Heart left ventricle (tissue), 16 donors: Measurements from ENCODE around the gene TMEM184B. TPM values are rescaled to one million over a fixed set of nuclear protein-coding genes. Genes with fewer than 3 reads are reported as not detected.

Source experiments
- ATAC-seq, 4 donors: fragments of 200-7000 bp; cut with Tn5 transposase; one replicate each; pipeline ENCODE4 v1.9.1; 2020 to 2022; ENCODE audit warnings: moderate library complexity in 4 of 4, mild to moderate bottlenecking in 3 of 4, moderate number of reproducible peaks in 1 of 4
- DNase-seq, 5 donors: peaks; one replicate each; pipeline ENCODE4 v3.0.0-alpha.2; 2020
- H3K27ac ChIP-seq, 12 donors: fragments of 200-600 bp; sonication (generic) in 4 of 12; one replicate each; pipeline versions ENCODE4 v1.5.0 to v1.8.0; 2016 to 2022; ENCODE audit warnings: mild to moderate bottlenecking in 2 of 12
- H3K27me3 ChIP-seq, 9 donors: fragments of 200-600 bp; sonication (generic) in 2 of 9; one replicate each; pipeline versions ENCODE4 v1.5.1 to v1.8.0; 2016 to 2022; ENCODE audit warnings: mild to moderate bottlenecking in 3 of 9
- H3K36me3 ChIP-seq, 9 donors: fragments of 200-600 bp; sonication (generic) in 2 of 9; one replicate each; pipeline versions ENCODE4 v1.5.0 to v1.8.0; 2018 to 2022; ENCODE audit warnings: mild to moderate bottlenecking in 2 of 9
- H3K4me1 ChIP-seq, 12 donors: fragments of 200-600 bp; sonication (generic) in 4 of 12; one replicate each; pipeline versions ENCODE4 v1.5.0 to v1.8.0; 2016 to 2022; ENCODE audit warnings: mild to moderate bottlenecking in 3 of 12
- H3K4me3 ChIP-seq, 12 donors: fragments of 200-600 bp; sonication (generic) in 4 of 12; one replicate each; pipeline versions ENCODE4 v1.5.0 to v1.8.0; 2017 to 2022; ENCODE audit warnings: mild to moderate bottlenecking in 9 of 12, moderate library complexity in 4 of 12
- H3K9me3 ChIP-seq, 12 donors: fragments of 200-600 bp; sonication (generic) in 4 of 12; one replicate each; pipeline versions ENCODE4 v1.5.0 to v1.8.0; 2016 to 2022; ENCODE audit warnings: mild to moderate bottlenecking in 1 of 12
- CTCF ChIP-seq, 12 donors: fragments of 200-600 bp; sonication (generic) in 4 of 12; IDR thresholded peaks; one replicate each; pipeline versions ENCODE4 v1.5.0 to v1.8.0; 2018 to 2022; ENCODE audit warnings: antibody characterized with exemption in 12 of 12, mild to moderate bottlenecking in 5 of 12
- POLR2A ChIP-seq, 2 donors: fragments of 450-650 bp; IDR thresholded peaks; one replicate each; pipeline ENCODE4 v1.6.1; 2017; ENCODE audit warnings: antibody characterized with exemption in 2 of 2, mild to moderate bottlenecking in 2 of 2, moderate library complexity in 2 of 2
- WGBS, 4 donors: extraction: QIAGEN DNeasy Blood & Tissue Kit in 2 of 4; methylation state at CpG; one replicate each; pipeline versions ENCODE4 v1.1.5 to v1.1.7; 2013 to 2018; 5-methylcytosine and 5-hydroxymethylcytosine counted together
- intact Hi-C, 10 donors: fragments of 100-400 bp; cut with DNase I; formaldehyde crosslinking; loops; one replicate each; pipeline versions ENCODE4 v1.11.1 to v1.14.2; 2022
- polyA plus RNA-seq, 2 donors: library from polyadenylated mRNA; stranded (reverse); fragments of 200-250 nt; gene quantifications; one replicate each; pipeline ENCODE4 v1.2.3, GENCODE V29; 2013
- total RNA-seq, 9 donors: library from RNA; depleted of rRNA in 2 of 9; stranded (reverse); fragments of >200 nt in 2 of 9; fragmentation: NEBNext Ultra II Directional in 3 of 9; extraction: Animal tissue kit (Norgen Biotek cat#: 25700) in 3 of 9; gene quantifications; one replicate each; pipeline versions ENCODE4 v1.1.0 to v1.2.4, GENCODE V29; 2016 to 2023
- donor health status: ischemic (EF 13 %, LVEDD 7.1; RV severe dilation, severe dysfunction).
- donor health status: healthy with polysubstance abuse.
- donor health status: DM: no; HTN: yes; CAD: no.
- donor health status: DM: no; HTN: no; CAD: no.
- donor health status: ischemic (EF 25% LVEDD 6.9; RV normal size, moderate dysfunction).
- donor health status: ischemic (EF 25% LVEDD 5.7; RV mildly dilated, moderate dysfunction).
- donor health status: healthy.
- donor health status: DM: yes; HTN: yes; CAD: no.
- donor health status: ischemic (EF 35%, LVEDD 5.7; RV mildly dilated, moderate dysfunction).
- donor health status: nonischemic (EF 11% LVEDD 7.7; RV severe dilation, severe dysfunction).
- donor health status: DM: yes; HTN: yes; CAD: no.
- donor health status: PGD.
- donor health status: ischemic (EF 29% LVEDD 5.4; RV normal size, mild dysfunction).
- donor health status: nonischemic (EF 23%, LVEDD 6.1; RV moderate dilation, normal function).

TMEM184B gene
- total and polyA plus RNA-seq, 11 donors = 19.5 to 103 (median 47.0) TPM

- DNase-seq = peak in 1 of 5 donors; percentile 47
- Histone ChIP-seq H3K4me3 (peak overlapping the region in 3 of 12 donors; percentile 8 to 14 (median 11)), H3K9me3 (no peaks in the 10 kb centered on the region), H3K27ac (peak overlapping the region; percentile 18 to 100 (median 76)), H3K4me1 (peaks cover 18 to 83% (median 74%) of the 10 kb centered on the region in 12 donors), H3K36me3 (peaks cover 0 to 63% (median 41%) of the 10 kb centered on the region in 9 donors), H3K27me3 (no peaks in the 10 kb centered on the region)
- intact Hi-C loops = loop anchor here in 3 of 10 donors (5.0 to 10.0 kb wide), 3 partner anchors 33 to 49 kb away; partner anchors contain the start of gene TMEM184B (in 2 of the 3)
- ATAC-seq = peak in 2 of 4 donors; percentile 23 to 31
- TF ChIP-seq POLR2A (IDR thresholded peaks at IDR 0.05) = no peak
- TF ChIP-seq CTCF (IDR thresholded peaks at IDR 0.05) = no peak
- 18 to 28% (median 24%) methylated on average over 16 of the region's 16 CpGs for WGBS, 4 donors
Observed at GRCh38 chr22:38305471-38306448, 33.0 kb upstream of the TMEM184B start.

- intact Hi-C loops = loop anchor here in 1 of 10 donors (10.0 kb wide), 1 partner anchor 50 kb away; no protein-coding TSS in a partner anchor
- Histone ChIP-seq H3K4me3 (peak overlapping the region in 3 of 12 donors; percentile 0 to 12 (median 5)), H3K9me3 (no peaks in the 10 kb centered on the region), H3K27ac (peak overlapping the region in 11 of 12 donors; percentile 55 to 100 (median 68)), H3K27me3 (no peaks in the 10 kb centered on the region), H3K36me3 (peaks cover 0 to 73% (median 52%) of the 10 kb centered on the region in 9 donors), H3K4me1 (peaks cover 11 to 82% (median 63%) of the 10 kb centered on the region in 12 donors)
- ATAC-seq (peak in 3 of 4 donors; percentile 31 to 72 (median 63)), DNase-seq (peak; percentile 63 to 79 (median 73))
- WGBS, 4 donors = 50 to 69% (median 65%) methylated on average over 13 of the region's 13 CpGs
- TF ChIP-seq POLR2A (IDR thresholded peaks at IDR 0.05) (no peak), CTCF (IDR thresholded peaks at IDR 0.05) (peak; percentile 14 to 51 (median 32))
Observed at GRCh38 chr22:38304526-38304925, 31.7 kb upstream of the TMEM184B start.

- WGBS, 4 donors = 52 to 72% (median 61%) methylated on average over 5 of the region's 5 CpGs
- ATAC-seq (peak in 2 of 4 donors; percentile 4 to 22), DNase-seq (no peak)
- peaks cover 11 to 80% (median 58%) of the 10 kb centered on the region in 12 donors for H3K4me1 ChIP-seq
- peak overlapping the region in 3 of 12 donors; percentile 0 to 5 (median 1) for H3K4me3 ChIP-seq
- no peak for TF ChIP-seq CTCF (IDR thresholded peaks at IDR 0.05)
- H3K27me3 ChIP-seq = no peaks in the 10 kb centered on the region
- no peaks in the 10 kb centered on the region for H3K9me3 ChIP-seq
- intact Hi-C loops = loop anchor here in 1 of 10 donors (10.0 kb wide), 1 partner anchor 51 kb away; no protein-coding TSS in a partner anchor
- H3K36me3 ChIP-seq = peaks cover 0 to 75% (median 53%) of the 10 kb centered on the region in 9 donors
- H3K27ac ChIP-seq = peak overlapping the region in 11 of 12 donors; percentile 55 to 100 (median 68)
Observed at GRCh38 chr22:38303974-38304373, 31.2 kb upstream of the TMEM184B start.
